HG02981 (cell line): ENCODE measurements around the gene DYRK2.

Experiments used
- ATAC-seq: cut with Tn5 transposase; IDR thresholded peaks from one replicate; pipeline ENCODE4 v1.9.1; 2021; ENCODE audit warnings: mild to moderate bottlenecking, moderate library complexity; ENCODE audit not compliant: unreplicated experiment

DYRK2 gene

GRCh38 chr12:67648521-67649260, at the start of gene DYRK2:
Gene DYRK2 (plus strand): TSS chr12:67648745. CDS start chr12:67649134, 389 bp downstream.
- peak; percentile 43 for ATAC-seq

- no peak for ATAC-seq
Measured at GRCh38 chr12:67599691-67600090, 48.9 kb upstream of the DYRK2 start.

- no peak for ATAC-seq
Measured at GRCh38 chr12:67601126-67601525, 47.4 kb upstream of the DYRK2 start.

- ATAC-seq = no peak
Measured at GRCh38 chr12:67609226-67609870, 39.2 kb upstream of the DYRK2 start.

- no peak for ATAC-seq
Measured at GRCh38 chr12:67613040-67613439, 35.5 kb upstream of the DYRK2 start.

- no peak for ATAC-seq
Measured at GRCh38 chr12:67617629-67618028, 30.9 kb upstream of the DYRK2 start.

GRCh38 chr12:67618303-67618702, 30.2 kb upstream of the DYRK2 start:
- no peak for ATAC-seq

- ATAC-seq = no peak
Measured at GRCh38 chr12:67621112-67621511, 27.4 kb upstream of the DYRK2 start.

- no peak for ATAC-seq
Measured at GRCh38 chr12:67621926-67622325, 26.6 kb upstream of the DYRK2 start.

- ATAC-seq = no peak
Measured at GRCh38 chr12:67623259-67623658, 25.3 kb upstream of the DYRK2 start.

- ATAC-seq = no peak
Measured at GRCh38 chr12:67624355-67624754, 24.2 kb upstream of the DYRK2 start.

- ATAC-seq = no peak
Measured at GRCh38 chr12:67625004-67625403, 23.5 kb upstream of the DYRK2 start.

GRCh38 chr12:67626156-67626555, 22.4 kb upstream of the DYRK2 start:
- ATAC-seq = no peak

- ATAC-seq = peak; percentile 99
Measured at GRCh38 chr12:67630373-67631088, 18.0 kb upstream of the DYRK2 start.

- ATAC-seq = no peak
Measured at GRCh38 chr12:67632005-67632404, 16.5 kb upstream of the DYRK2 start.

GRCh38 chr12:67633024-67633610, 15.4 kb upstream of the DYRK2 start:
- ATAC-seq = no peak

- no peak for ATAC-seq
Measured at GRCh38 chr12:67633708-67634107, 14.8 kb upstream of the DYRK2 start.

GRCh38 chr12:67634303-67634761, 14.2 kb upstream of the DYRK2 start:
- no peak for ATAC-seq

- no peak for ATAC-seq
Measured at GRCh38 chr12:67637718-67638117, 10.8 kb upstream of the DYRK2 start.

GRCh38 chr12:67638694-67639093, 9.9 kb upstream of the DYRK2 start:
- no peak for ATAC-seq

- no peak for ATAC-seq
Measured at GRCh38 chr12:67640863-67641262, 7.7 kb upstream of the DYRK2 start.
